Lung (tissue), 12 donors: ENCODE measurements around the gene ZEB1. TPM values are rescaled to one million over a fixed set of nuclear protein-coding genes. Genes with fewer than 3 reads are reported as not detected.

Source experiments
- ATAC-seq: fragments of 200-7000 bp; cut with Tn5 transposase; one replicate; pipeline ENCODE4 v1.9.1; 2020; ENCODE audit warnings: moderate number of reproducible peaks; ENCODE audit not compliant: insufficient read depth, low FRiP score
- DNase-seq, 3 donors: peaks; one replicate each; pipeline ENCODE4 v3.0.0-alpha.2; 2013 to 2017
- H3K27ac ChIP-seq, 2 donors: one replicate each; pipeline ENCODE4 v1.5.1; 2013; ENCODE audit warnings: mild to moderate bottlenecking in 2 of 2, moderate library complexity in 2 of 2, control low read depth in 1 of 2, inconsistent platforms in 1 of 2, low read depth in 1 of 2, low read length in 1 of 2
- H3K27me3 ChIP-seq, 3 donors: one replicate each; pipeline ENCODE4 v1.5.1; 2013; ENCODE audit warnings: low read length in 2 of 3; ENCODE audit not compliant: control insufficient read depth in 3 of 3, insufficient read depth in 3 of 3
- H3K36me3 ChIP-seq, 4 donors: one replicate each; pipeline ENCODE4 v1.5.1; 2013; ENCODE audit warnings: low read length in 4 of 4, mild to moderate bottlenecking in 1 of 4, moderate library complexity in 1 of 4; ENCODE audit not compliant: control insufficient read depth in 4 of 4, insufficient read depth in 4 of 4
- H3K4me1 ChIP-seq, 5 donors: one replicate each; pipeline ENCODE4 v1.5.1; 2013; ENCODE audit warnings: low read length in 5 of 5, mild to moderate bottlenecking in 2 of 5, moderate library complexity in 1 of 5; ENCODE audit not compliant: control insufficient read depth in 5 of 5, insufficient read depth in 5 of 5
- H3K4me3 ChIP-seq: one replicate; pipeline ENCODE4 v1.5.1; 2013; ENCODE audit warnings: mild to moderate bottlenecking, control low read depth, moderate library complexity
- H3K9ac ChIP-seq, 2 donors: one replicate each; pipeline ENCODE4 v1.5.1; 2013; ENCODE audit warnings: low read length in 2 of 2, control low read depth in 1 of 2; ENCODE audit not compliant: insufficient read depth in 1 of 2
- H3K9me3 ChIP-seq, 4 donors: one replicate each; pipeline ENCODE4 v1.5.1; 2013; ENCODE audit warnings: low read length in 3 of 4, mild to moderate bottlenecking in 1 of 4, moderate library complexity in 1 of 4; ENCODE audit not compliant: control insufficient read depth in 4 of 4, insufficient read depth in 3 of 4
- WGBS, 2 donors: extraction: QIAGEN DNeasy Blood & Tissue Kit; methylation state at CpG; one replicate each; pipeline ENCODE4 v1.1.7; 2013; 5-methylcytosine and 5-hydroxymethylcytosine counted together
- polyA plus RNA-seq, 2 donors: library from polyadenylated mRNA; stranded (reverse); fragments of 200-250 nt; gene quantifications; one replicate each; pipeline ENCODE4 v1.2.1, GENCODE V29; 2013
- total RNA-seq, 2 donors: library from RNA; depleted of rRNA in 1 of 2; stranded (reverse); fragments of >200 nt in 1 of 2; gene quantifications; one replicate each; pipeline ENCODE4 v1.2.1, GENCODE V29; 2014 to 2021
- TF ChIP-seq, protein P1 (sequence below): IDR thresholded peaks from 2 replicates; pipeline ENCODE4 v1.5.1; 2012; ENCODE audit warnings: mild to moderate bottlenecking; ENCODE audit errors: control extremely low read depth, extremely low read depth
- donor health status: control.
- donor health status: control.
- donor health status: Bipolar disorder and iron deficiency.
- donor health status: healthy.
- donor health status: DM: yes; HTN: yes; CAD: no.

Gene ZEB1
- total and polyA plus RNA-seq, 4 donors: 8.4 to 86.9 (median 19.5) TPM

- ATAC-seq (no peak), DNase-seq (no peak)
- TF ChIP-seq, protein P1, sequence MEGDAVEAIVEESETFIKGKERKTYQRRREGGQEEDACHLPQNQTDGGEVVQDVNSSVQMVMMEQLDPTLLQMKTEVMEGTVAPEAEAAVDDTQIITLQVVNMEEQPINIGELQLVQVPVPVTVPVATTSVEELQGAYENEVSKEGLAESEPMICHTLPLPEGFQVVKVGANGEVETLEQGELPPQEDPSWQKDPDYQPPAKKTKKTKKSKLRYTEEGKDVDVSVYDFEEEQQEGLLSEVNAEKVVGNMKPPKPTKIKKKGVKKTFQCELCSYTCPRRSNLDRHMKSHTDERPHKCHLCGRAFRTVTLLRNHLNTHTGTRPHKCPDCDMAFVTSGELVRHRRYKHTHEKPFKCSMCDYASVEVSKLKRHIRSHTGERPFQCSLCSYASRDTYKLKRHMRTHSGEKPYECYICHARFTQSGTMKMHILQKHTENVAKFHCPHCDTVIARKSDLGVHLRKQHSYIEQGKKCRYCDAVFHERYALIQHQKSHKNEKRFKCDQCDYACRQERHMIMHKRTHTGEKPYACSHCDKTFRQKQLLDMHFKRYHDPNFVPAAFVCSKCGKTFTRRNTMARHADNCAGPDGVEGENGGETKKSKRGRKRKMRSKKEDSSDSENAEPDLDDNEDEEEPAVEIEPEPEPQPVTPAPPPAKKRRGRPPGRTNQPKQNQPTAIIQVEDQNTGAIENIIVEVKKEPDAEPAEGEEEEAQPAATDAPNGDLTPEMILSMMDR: no peak
Observed at GRCh38 chr10:31303212-31303611, 15.8 kb upstream of the ZEB1 start.

DNA sequence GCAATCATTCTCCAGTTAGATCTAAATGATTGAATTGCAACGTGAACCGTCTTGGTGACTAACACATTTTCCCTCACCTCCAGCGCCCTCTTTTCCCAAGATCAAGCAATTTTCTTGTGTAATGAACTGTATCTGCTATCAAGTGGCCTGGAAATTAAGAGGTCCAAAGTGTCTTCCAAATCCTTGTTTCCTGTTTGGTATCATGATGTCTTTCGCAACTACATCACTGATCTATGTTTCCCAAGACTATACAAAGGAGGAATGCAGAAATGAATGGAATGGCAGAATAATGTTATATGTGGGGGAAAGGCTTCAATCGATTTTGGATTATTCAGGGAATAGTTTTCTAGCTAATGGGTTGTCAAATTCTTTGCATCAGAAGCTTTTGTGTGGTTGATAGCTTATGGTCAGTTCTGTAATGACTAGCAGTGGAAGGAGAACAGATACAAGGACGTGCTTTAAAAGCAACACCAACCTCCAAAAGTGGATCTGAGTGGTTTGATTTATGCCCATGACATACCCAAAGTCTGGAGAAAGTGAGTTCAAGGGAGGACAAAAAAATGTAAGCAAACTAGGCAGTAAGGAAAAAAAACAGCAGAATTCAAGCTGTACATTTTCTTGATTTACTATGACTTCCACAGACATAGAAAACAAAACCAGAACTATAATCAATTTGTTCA is 14.6 kb upstream of the ZEB1 start:
- peak in 1 of 3 donors; percentile 20 for DNase-seq

More at GRCh38 chr10:31303212-31303611, 15.8 kb upstream of the ZEB1 start:
- 77 to 79% methylated on average over 3 of the region's 3 CpGs for WGBS, 2 donors
- no peak overlapping the region for H3K27ac ChIP-seq
- peaks cover 0 to 1% (median 0%) of the 10 kb centered on the region in 4 donors for H3K36me3 ChIP-seq
- no peaks in the 10 kb centered on the region for H3K4me1 ChIP-seq
- H3K4me3 ChIP-seq: no peak overlapping the region
- no peaks in the 10 kb centered on the region for H3K9me3 ChIP-seq
- H3K27me3 ChIP-seq: peaks cover 0 to 3% (median 0%) of the 10 kb centered on the region in 3 donors
- no peak overlapping the region for H3K9ac ChIP-seq

DNA sequence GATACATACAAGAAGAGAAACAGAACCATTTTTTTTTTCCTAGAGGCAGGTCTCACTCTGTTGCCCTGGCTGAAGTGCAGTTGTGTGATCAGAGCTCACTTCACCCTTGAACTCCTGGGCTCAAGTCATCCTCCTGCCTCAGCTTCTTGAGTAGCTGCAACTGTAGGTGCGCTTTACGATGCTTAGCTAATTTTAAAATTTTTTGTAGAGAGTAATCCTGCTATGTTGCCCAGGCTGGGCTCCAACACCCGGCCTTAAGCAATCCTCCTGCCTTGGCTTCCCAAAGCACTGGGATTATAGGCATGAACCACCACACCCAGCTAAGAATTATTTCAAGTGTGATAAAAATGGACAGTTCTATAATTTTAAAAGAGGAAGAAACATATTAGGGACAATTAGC is 5.6 kb upstream of the ZEB1 start:
- H3K4me1 ChIP-seq: peaks cover 0 to 1% (median 0%) of the 10 kb centered on the region in 5 donors
- TF ChIP-seq, protein P1: no peak
- no peaks in the 10 kb centered on the region for H3K36me3 ChIP-seq
- DNase-seq (no peak), ATAC-seq (no peak)
- H3K9me3 ChIP-seq: no peaks in the 10 kb centered on the region
- WGBS, 2 donors: 97% methylated on average over 3 of the region's 3 CpGs
- peaks cover 0 to 5% (median 3%) of the 10 kb centered on the region in 3 donors for H3K27me3 ChIP-seq
- no peak overlapping the region for H3K4me3 ChIP-seq
- no peak overlapping the region for H3K9ac ChIP-seq
- no peak overlapping the region for H3K27ac ChIP-seq

More for the DNA sequence above, 14.6 kb upstream of the ZEB1 start:
- Histone ChIP-seq H3K4me1 (no peaks in the 10 kb centered on the region), H3K9ac (no peak overlapping the region), H3K4me3 (no peak overlapping the region), H3K27me3 (peaks cover 0 to 3% (median 0%) of the 10 kb centered on the region in 3 donors), H3K9me3 (no peaks in the 10 kb centered on the region), H3K36me3 (peaks cover 0 to 1% (median 0%) of the 10 kb centered on the region in 4 donors), H3K27ac (no peak overlapping the region)
- TF ChIP-seq, protein P1: no peak
- 70 to 81% methylated on average over 6 of the region's 6 CpGs for WGBS, 2 donors
- no peak for ATAC-seq
